Liver (tissue), 9 donors: ENCODE data around the gene TACR3. TPM values are rescaled to one million over a fixed set of nuclear protein-coding genes. Genes with fewer than 3 reads are reported as not detected.

Source experiments
- DNase-seq: peaks from one replicate; pipeline ENCODE4 v3.0.0-alpha.2; 2017; ENCODE audit warnings: low spot score
- H3K27ac ChIP-seq, 2 donors: one replicate each; pipeline ENCODE4 v1.7.0; 2013; ENCODE audit warnings: inconsistent platforms in 2 of 2, low read length in 2 of 2, control low read depth in 1 of 2, low read depth in 1 of 2, mild to moderate bottlenecking in 1 of 2
- H3K27me3 ChIP-seq, 4 donors: one replicate each; pipeline versions ENCODE4 v1.6.1 to v1.7.0; 2013; ENCODE audit warnings: low read length in 3 of 4, inconsistent platforms in 1 of 4, mild to moderate bottlenecking in 1 of 4, moderate library complexity in 1 of 4; ENCODE audit not compliant: control insufficient read depth in 4 of 4, insufficient read depth in 4 of 4
- H3K36me3 ChIP-seq, 4 donors: one replicate each; pipeline versions ENCODE4 v1.6.1 to v1.7.0; 2013; ENCODE audit warnings: low read length in 3 of 4, mild to moderate bottlenecking in 3 of 4, low read depth in 1 of 4, moderate library complexity in 1 of 4; ENCODE audit not compliant: control insufficient read depth in 4 of 4, insufficient read depth in 3 of 4
- H3K4me1 ChIP-seq, 4 donors: one replicate each; pipeline versions ENCODE4 v1.6.1 to v1.7.0; 2013; ENCODE audit warnings: low read length in 3 of 4, mild to moderate bottlenecking in 3 of 4, moderate library complexity in 1 of 4; ENCODE audit not compliant: control insufficient read depth in 4 of 4, insufficient read depth in 4 of 4
- H3K4me3 ChIP-seq, 3 donors: one replicate each; pipeline versions ENCODE4 v1.6.1 to v1.7.0; 2013; ENCODE audit warnings: low read length in 3 of 3, control low read depth in 1 of 3, low read depth in 1 of 3, mild to moderate bottlenecking in 1 of 3
- H3K9ac ChIP-seq, 2 donors: one replicate each; pipeline ENCODE4 v1.7.0; 2013; ENCODE audit warnings: low read length in 2 of 2, mild to moderate bottlenecking in 2 of 2, moderate library complexity in 2 of 2, control low read depth in 1 of 2, low read depth in 1 of 2
- H3K9me3 ChIP-seq, 4 donors: one replicate each; pipeline versions ENCODE4 v1.6.1 to v1.7.0; 2013; ENCODE audit warnings: low read length in 3 of 4; ENCODE audit not compliant: control insufficient read depth in 4 of 4
- EGR1 ChIP-seq, 2 donors: IDR thresholded peaks; 2 replicates each; pipeline ENCODE4 v1.6.1; 2016 to 2018; ENCODE audit warnings: antibody characterized with exemption in 2 of 2, low read depth in 2 of 2
- FOXA1 ChIP-seq: IDR thresholded peaks from 2 replicates; pipeline ENCODE4 v1.6.1; 2016; ENCODE audit warnings: antibody characterized with exemption
- FOXA2 ChIP-seq: IDR thresholded peaks from 2 replicates; pipeline ENCODE4 v1.6.1; 2016; ENCODE audit warnings: antibody characterized with exemption
- GABPA ChIP-seq, 2 donors: IDR thresholded peaks in 1 of 2; conservative IDR thresholded peaks in 1 of 2; 2 replicates each; pipeline ENCODE4 v1.6.1; 2016; ENCODE audit warnings: antibody characterized with exemption in 2 of 2, mild to moderate bottlenecking in 1 of 2, moderate library complexity in 1 of 2
- HNF4A ChIP-seq, 2 donors: conservative IDR thresholded peaks; 2 replicates each; pipeline ENCODE4 v1.6.1; 2016; ENCODE audit warnings: antibody characterized with exemption in 2 of 2, mild to moderate bottlenecking in 2 of 2
- HNF4G ChIP-seq: IDR thresholded peaks from 2 replicates; pipeline ENCODE4 v1.6.1; 2016; ENCODE audit warnings: antibody characterized with exemption
- JUND ChIP-seq, 2 donors: IDR thresholded peaks; 2 replicates each; pipeline ENCODE4 v1.6.1; 2016; ENCODE audit warnings: antibody characterized with exemption in 2 of 2
- NR2F2 ChIP-seq: IDR thresholded peaks from 2 replicates; pipeline ENCODE4 v1.6.1; 2016; ENCODE audit warnings: antibody characterized with exemption
- RAD21 ChIP-seq, 2 donors: IDR thresholded peaks; 2 replicates each; pipeline ENCODE4 v1.6.1; 2016; ENCODE audit warnings: antibody characterized with exemption in 2 of 2, mild to moderate bottlenecking in 2 of 2
- REST ChIP-seq: IDR thresholded peaks from 2 replicates; pipeline ENCODE4 v1.6.1; 2016; ENCODE audit warnings: antibody characterized with exemption, mild to moderate bottlenecking
- RXRA ChIP-seq, 2 donors: IDR thresholded peaks; 2 replicates each; pipeline ENCODE4 v1.6.1; 2017 to 2018; ENCODE audit warnings: antibody characterized with exemption in 2 of 2, mild to moderate bottlenecking in 1 of 2
- SP1 ChIP-seq: IDR thresholded peaks from 2 replicates; pipeline ENCODE4 v1.6.1; 2018; ENCODE audit warnings: antibody characterized with exemption, mild to moderate bottlenecking
- TAF1 ChIP-seq: conservative IDR thresholded peaks from 2 replicates; pipeline ENCODE4 v1.6.1; 2016; ENCODE audit warnings: antibody characterized with exemption, mild to moderate bottlenecking
- YY1 ChIP-seq: IDR thresholded peaks from 2 replicates; pipeline ENCODE4 v1.6.1; 2016; ENCODE audit warnings: antibody characterized with exemption, mild to moderate bottlenecking
- WGBS: extraction: QIAGEN DNeasy Blood & Tissue Kit; methylation state at CpG from one replicate; pipeline ENCODE4 v1.1.7; 2013; 5-methylcytosine and 5-hydroxymethylcytosine counted together
- polyA plus RNA-seq, 2 donors: library from polyadenylated mRNA; stranded (reverse) in 1 of 2; unstranded in 1 of 2; fragments of 200-250 nt in 1 of 2; fragments of >200 nt in 1 of 2; fragmentation: Nextera tagmentation in 1 of 2; extraction: Ambion mirVana in 1 of 2; gene quantifications; one replicate each; pipeline versions ENCODE4 v1.2.1 to v1.2.3, GENCODE V29; 2013 to 2015
- total RNA-seq, 2 donors: library from RNA; depleted of rRNA; stranded (reverse); fragments of >200 nt; gene quantifications; one replicate each; pipeline ENCODE4 v1.2.3, GENCODE V29; 2014
- TF ChIP-seq, protein P1 (sequence below): IDR thresholded peaks from 2 replicates; pipeline ENCODE4 v1.6.1; 2016; ENCODE audit warnings: antibody characterized with exemption
- TF ChIP-seq, protein P2 (sequence below): fragments of 150-350 bp; IDR thresholded peaks from 2 replicates; pipeline ENCODE4 v1.5.1; 2017; ENCODE audit warnings: improper control_type of control experiment, low read depth, low read length; ENCODE audit not compliant: missing input control
- TF ChIP-seq, protein P3 (sequence below): IDR thresholded peaks from 2 replicates; pipeline ENCODE4 v1.6.1; 2016; ENCODE audit warnings: antibody characterized with exemption
- TF ChIP-seq, protein P4 (sequence below): IDR thresholded peaks from 2 replicates; pipeline ENCODE4 v1.6.1; 2016; ENCODE audit warnings: antibody characterized with exemption
- donor health status: healthy.
- donor health status: healthy.
- donor health status: healthy.
- donor health status: healthy.
- donor health status: healthy.

The TACR3 gene
- total and polyA plus RNA-seq, 4 donors = not detected

DNA sequence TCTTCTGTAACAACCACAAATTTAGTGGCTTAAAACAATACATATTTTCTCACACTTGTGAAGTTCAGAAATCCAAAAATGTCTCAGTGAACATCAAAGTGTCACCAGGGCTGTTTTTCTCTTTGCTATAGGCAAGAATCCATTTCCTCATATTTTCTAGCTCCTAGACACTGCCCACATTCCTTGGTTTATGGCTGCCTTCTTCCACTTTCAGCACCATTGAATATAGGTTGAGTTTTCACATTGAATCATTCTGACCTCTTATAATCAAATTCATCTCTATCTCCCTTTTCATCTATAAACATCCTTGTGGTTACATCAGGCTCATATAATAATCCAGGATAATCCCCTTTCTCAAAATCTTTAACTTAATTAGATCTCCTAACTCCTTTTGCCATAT, 37.0 kb upstream of the TACR3 start:
- H3K9ac ChIP-seq = no peak overlapping the region
- no peaks in the 10 kb centered on the region for H3K36me3 ChIP-seq
- H3K27ac ChIP-seq = no peak overlapping the region
- H3K27me3 ChIP-seq = no peaks in the 10 kb centered on the region
- no peak overlapping the region for H3K4me3 ChIP-seq
- no peak for TF ChIP-seq JUND (IDR thresholded peaks at IDR 0.05)
- TF ChIP-seq HNF4A (conservative IDR thresholded peaks at IDR 0.05) = no peak
- no peak for TF ChIP-seq HNF4G
- TF ChIP-seq NR2F2 = no peak
- TF ChIP-seq, protein P1, sequence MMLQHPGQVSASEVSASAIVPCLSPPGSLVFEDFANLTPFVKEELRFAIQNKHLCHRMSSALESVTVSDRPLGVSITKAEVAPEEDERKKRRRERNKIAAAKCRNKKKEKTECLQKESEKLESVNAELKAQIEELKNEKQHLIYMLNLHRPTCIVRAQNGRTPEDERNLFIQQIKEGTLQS = no peak
- DNase-seq = no peak
- H3K9me3 ChIP-seq = no peaks in the 10 kb centered on the region
- no peaks in the 10 kb centered on the region for H3K4me1 ChIP-seq

- Histone ChIP-seq H3K9ac (no peak overlapping the region), H3K36me3 (no peaks in the 10 kb centered on the region), H3K4me3 (no peak overlapping the region), H3K27me3 (no peaks in the 10 kb centered on the region), H3K4me1 (no peaks in the 10 kb centered on the region), H3K9me3 (no peaks in the 10 kb centered on the region), H3K27ac (no peak overlapping the region)
- TF ChIP-seq, protein P2, sequence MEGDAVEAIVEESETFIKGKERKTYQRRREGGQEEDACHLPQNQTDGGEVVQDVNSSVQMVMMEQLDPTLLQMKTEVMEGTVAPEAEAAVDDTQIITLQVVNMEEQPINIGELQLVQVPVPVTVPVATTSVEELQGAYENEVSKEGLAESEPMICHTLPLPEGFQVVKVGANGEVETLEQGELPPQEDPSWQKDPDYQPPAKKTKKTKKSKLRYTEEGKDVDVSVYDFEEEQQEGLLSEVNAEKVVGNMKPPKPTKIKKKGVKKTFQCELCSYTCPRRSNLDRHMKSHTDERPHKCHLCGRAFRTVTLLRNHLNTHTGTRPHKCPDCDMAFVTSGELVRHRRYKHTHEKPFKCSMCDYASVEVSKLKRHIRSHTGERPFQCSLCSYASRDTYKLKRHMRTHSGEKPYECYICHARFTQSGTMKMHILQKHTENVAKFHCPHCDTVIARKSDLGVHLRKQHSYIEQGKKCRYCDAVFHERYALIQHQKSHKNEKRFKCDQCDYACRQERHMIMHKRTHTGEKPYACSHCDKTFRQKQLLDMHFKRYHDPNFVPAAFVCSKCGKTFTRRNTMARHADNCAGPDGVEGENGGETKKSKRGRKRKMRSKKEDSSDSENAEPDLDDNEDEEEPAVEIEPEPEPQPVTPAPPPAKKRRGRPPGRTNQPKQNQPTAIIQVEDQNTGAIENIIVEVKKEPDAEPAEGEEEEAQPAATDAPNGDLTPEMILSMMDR = no peak
- TF ChIP-seq EGR1 (IDR thresholded peaks at IDR 0.05; ENCODE audit: low read depth in 2 of 2) (no peak), NR2F2 (no peak), HNF4G (no peak), RAD21 (IDR thresholded peaks at IDR 0.05) (no peak), REST (no peak), FOXA1 (no peak), TAF1 (no peak), GABPA (IDR thresholded peaks at IDR 0.05 in 1 of 2, conservative IDR thresholded peaks at IDR 0.05 in 1 of 2) (no peak), FOXA2 (no peak), YY1 (no peak), JUND (IDR thresholded peaks at IDR 0.05) (no peak), RXRA (IDR thresholded peaks at IDR 0.05) (no peak), SP1 (no peak), HNF4A (conservative IDR thresholded peaks at IDR 0.05) (no peak)
- TF ChIP-seq, protein P3, sequence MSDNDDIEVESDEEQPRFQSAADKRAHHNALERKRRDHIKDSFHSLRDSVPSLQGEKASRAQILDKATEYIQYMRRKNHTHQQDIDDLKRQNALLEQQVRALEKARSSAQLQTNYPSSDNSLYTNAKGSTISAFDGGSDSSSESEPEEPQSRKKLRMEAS = no peak
- TF ChIP-seq, protein P4, sequence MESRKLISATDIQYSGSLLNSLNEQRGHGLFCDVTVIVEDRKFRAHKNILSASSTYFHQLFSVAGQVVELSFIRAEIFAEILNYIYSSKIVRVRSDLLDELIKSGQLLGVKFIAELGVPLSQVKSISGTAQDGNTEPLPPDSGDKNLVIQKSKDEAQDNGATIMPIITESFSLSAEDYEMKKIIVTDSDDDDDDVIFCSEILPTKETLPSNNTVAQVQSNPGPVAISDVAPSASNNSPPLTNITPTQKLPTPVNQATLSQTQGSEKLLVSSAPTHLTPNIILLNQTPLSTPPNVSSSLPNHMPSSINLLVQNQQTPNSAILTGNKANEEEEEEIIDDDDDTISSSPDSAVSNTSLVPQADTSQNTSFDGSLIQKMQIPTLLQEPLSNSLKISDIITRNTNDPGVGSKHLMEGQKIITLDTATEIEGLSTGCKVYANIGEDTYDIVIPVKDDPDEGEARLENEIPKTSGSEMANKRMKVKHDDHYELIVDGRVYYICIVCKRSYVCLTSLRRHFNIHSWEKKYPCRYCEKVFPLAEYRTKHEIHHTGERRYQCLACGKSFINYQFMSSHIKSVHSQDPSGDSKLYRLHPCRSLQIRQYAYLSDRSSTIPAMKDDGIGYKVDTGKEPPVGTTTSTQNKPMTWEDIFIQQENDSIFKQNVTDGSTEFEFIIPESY = no peak
- TF ChIP-seq, protein P1 = no peak
- no peak for DNase-seq
- 85% methylated on average over 3 of the region's 3 CpGs for WGBS
Observed at GRCh38 chr4:103754844-103755243, 35.1 kb upstream of the TACR3 start.
